Body of pancreas (tissue), 4 donors: ENCODE measurements around the gene EIF3L.

Source experiments
- CTCF ChIP-seq, 7 experiments: fragments of 450-650 bp in 4 of 7; fragments of 200-600 bp in 3 of 7; sonication (generic) in 3 of 7; IDR thresholded peaks; one replicate each; pipeline ENCODE4 v1.5.1; 2016 to 2019; ENCODE audit warnings: antibody characterized with exemption in 7 of 7
- POLR2A ChIP-seq, 3 donors: fragments of 450-650 bp; IDR thresholded peaks; one replicate each; pipeline ENCODE4 v1.6.1; 2016; ENCODE audit warnings: antibody characterized with exemption in 3 of 3, mild to moderate bottlenecking in 2 of 3

GRCh38 chr22:37819105-37819433, 30.1 kb upstream of the EIF3L start:
- no peak for TF ChIP-seq POLR2A (IDR thresholded peaks at IDR 0.05)
- no peak for TF ChIP-seq CTCF (IDR thresholded peaks at IDR 0.05)
